HCT116 (cell line): ENCODE measurements around the gene KCTD1. TPM values are rescaled to one million over a fixed set of nuclear protein-coding genes. Genes with fewer than 3 reads are reported as not detected.

Experiments used
- ATAC-seq: fragments of 200-7000 bp; cut with Tn5 transposase; 2 replicates; pipeline ENCODE4 v1.9.1; 2020; ENCODE audit warnings: mild to moderate bottlenecking, moderate library complexity
- BruUV-seq: library from RNA; stranded (reverse); fragments of 400-500 nt; replicated peaks from 2 replicates; lab custom pipeline; 2021; lab: Mats Ljungman, UMichigan
- CTCF ChIA-PET: fragments of 300-600 bp; sonication (Branson Sonifier 250); formaldehyde crosslinking; loops from one replicate; lab custom pipeline; 2021; ENCODE audit warnings: antibody characterized with exemption; lab: Charles Lee
- POLR2A ChIA-PET: fragments of 300-600, 350-600 bp; sonication (Branson Sonifier 250); formaldehyde crosslinking; loops from one replicate; lab custom pipeline; 2021; ENCODE audit warnings: antibody characterized with exemption; lab: Charles Lee
- RAD21 ChIA-PET, 2 experiments: fragments of 300-600 bp; sonication (Branson Sonifier 250); formaldehyde crosslinking; loops; one replicate each; lab custom pipeline; 2023; ENCODE audit warnings: low total read pairs in 2 of 2; ENCODE audit not compliant: uncharacterized antibody in 2 of 2, unreplicated experiment in 2 of 2, low non-redundant PET in 1 of 2; lab: Charles Lee
- DNase-seq: peaks from one replicate; pipeline ENCODE4 v3.0.0-alpha.2; 2010; ENCODE audit warnings: low read depth, low spot score
- H2AFZ ChIP-seq: fragments of 200-600 bp; shearing (Covaris generic), sonication (generic); 2 replicates; pipeline ENCODE4 v1.6.1; 2017; ENCODE audit warnings: low read depth, mixed run types, mixed read lengths, antibody characterized with exemption, low read length; ENCODE audit not compliant: poor library complexity, severe bottlenecking
- H3K27ac ChIP-seq: 2 replicates; pipeline ENCODE4 v1.5.1; 2012; ENCODE audit warnings: low read depth, low read length
- H3K27me3 ChIP-seq: fragments of 200-600 bp; sonication (generic); 2 replicates; pipeline ENCODE4 v1.6.1; 2016; ENCODE audit warnings: mixed run types, low read length, mixed read lengths; ENCODE audit not compliant: insufficient read depth
- H3K36me3 ChIP-seq, 2 experiments: fragments of 200-500 bp in 1 of 2; fragments of 200-600 bp in 1 of 2; sonication (Bioruptor generic) in 1 of 2; sonication (generic) in 1 of 2; 2 replicates each; pipeline versions ENCODE4 v1.5.1 to v1.6.1; 2014 to 2016; ENCODE audit warnings: low read length in 2 of 2, inconsistent platforms in 1 of 2, mixed read lengths in 1 of 2, mixed run types in 1 of 2; ENCODE audit not compliant: insufficient read depth in 2 of 2, control insufficient read depth in 1 of 2
- H3K4me1 ChIP-seq, 2 experiments: fragments of 200-600 bp in 1 of 2; sonication (generic) in 1 of 2; 2 replicates each; pipeline versions ENCODE4 v1.5.1 to v1.6.1; 2012 to 2017; ENCODE audit warnings: low read length in 2 of 2, inconsistent platforms in 1 of 2, mild to moderate bottlenecking in 1 of 2, mixed read lengths in 1 of 2, mixed run types in 1 of 2, moderate library complexity in 1 of 2; ENCODE audit not compliant: insufficient read depth in 2 of 2, control insufficient read depth in 1 of 2
- H3K4me2 ChIP-seq: fragments of 200-600 bp; sonication (generic); 2 replicates; pipeline ENCODE4 v1.6.1; 2017; ENCODE audit warnings: mixed run types, low read length, mixed read lengths
- H3K4me3 ChIP-seq, 2 experiments: fragments of 200-600 bp in 1 of 2; sonication (generic) in 1 of 2; replicated peaks in 1 of 2; 2 replicates each; pipeline ENCODE4 v1.5.1; 2011 to 2016; ENCODE audit warnings: low read length in 2 of 2, control low read depth in 1 of 2, low read depth in 1 of 2, mild to moderate bottlenecking in 1 of 2, mixed read lengths in 1 of 2, mixed run types in 1 of 2
- H3K79me2 ChIP-seq: fragments of 200-600 bp; sonication (generic); 2 replicates; pipeline ENCODE4 v1.6.1; 2017; ENCODE audit warnings: mild to moderate bottlenecking, mixed run types, low read length, moderate library complexity, mixed read lengths; ENCODE audit not compliant: insufficient read depth
- H3K9ac ChIP-seq: fragments of 200-600 bp; sonication (generic); 2 replicates; pipeline ENCODE4 v1.6.1; 2016; ENCODE audit warnings: low read length, mixed read lengths
- H3K9me2 ChIP-seq: fragments of 200-600 bp; sonication (generic), shearing (Covaris generic); 2 replicates; pipeline ENCODE4 v1.6.1; 2017; ENCODE audit warnings: mixed run types, mild to moderate bottlenecking, moderate library complexity; ENCODE audit not compliant: insufficient read depth
- H3K9me3 ChIP-seq, 2 experiments: fragments of 200-500 bp in 1 of 2; fragments of 200-600 bp in 1 of 2; sonication (Bioruptor generic) in 1 of 2; sonication (generic) in 1 of 2; 2 replicates each; pipeline ENCODE4 v1.6.1; 2014 to 2017; ENCODE audit warnings: low read length in 2 of 2, mixed read lengths in 2 of 2, inconsistent platforms in 1 of 2, low read depth in 1 of 2, mild to moderate bottlenecking in 1 of 2, mixed run types in 1 of 2, moderate library complexity in 1 of 2; ENCODE audit not compliant: control insufficient read depth in 1 of 2, insufficient read depth in 1 of 2
- H4K20me1 ChIP-seq: fragments of 200-600 bp; sonication (generic), shearing (Covaris generic); 2 replicates; pipeline ENCODE4 v1.6.1; 2017; ENCODE audit warnings: mixed run types, mild to moderate bottlenecking, moderate library complexity; ENCODE audit not compliant: insufficient read depth
- EGR1 ChIP-seq: IDR thresholded peaks from 2 replicates; pipeline ENCODE4 v1.6.1; 2012; ENCODE audit warnings: low read depth
- ELF1 ChIP-seq: IDR thresholded peaks from 2 replicates; pipeline ENCODE4 v1.6.1; 2012; ENCODE audit warnings: low read depth, borderline replicate concordance
- EZH2phosphoT487 ChIP-seq: fragments of 200-600 bp; IDR thresholded peaks from 2 replicates; pipeline ENCODE4 v1.6.1; 2018; ENCODE audit warnings: antibody characterized with exemption, borderline replicate concordance
- FOSL1 ChIP-seq: IDR thresholded peaks from 2 replicates; pipeline ENCODE4 v1.6.1; 2012; ENCODE audit warnings: low read depth
- SIN3A ChIP-seq: IDR thresholded peaks from 2 replicates; pipeline ENCODE4 v1.6.1; 2012; ENCODE audit warnings: low read depth
- SRF ChIP-seq: IDR thresholded peaks from 2 replicates; pipeline ENCODE4 v1.6.1; 2012; ENCODE audit warnings: low read depth
- intact Hi-C: fragments of 100-400 bp; cut with micrococcal nuclease; formaldehyde crosslinking; loops from 2 replicates; pipeline ENCODE4 v1.10.0; 2022
- total RNA-seq: library from RNA; stranded (reverse); gene quantifications from one replicate; pipeline ENCODE4 v1.2.1, GENCODE V29; 2021; ENCODE audit not compliant: unreplicated experiment
- TF ChIP-seq, protein P1 (sequence below): IDR thresholded peaks from 2 replicates; pipeline ENCODE4 v1.6.1; 2011; ENCODE audit warnings: mild to moderate bottlenecking, low read length, moderate library complexity; ENCODE audit not compliant: insufficient replicate concordance; ENCODE audit errors: extremely low read depth
- TF ChIP-seq, protein P2 (sequence below): IDR thresholded peaks from 2 replicates; pipeline ENCODE4 v1.6.1; 2012

KCTD1 gene
- total RNA-seq, 1 experiment from 2014 or later: 16.8 TPM

DNA sequence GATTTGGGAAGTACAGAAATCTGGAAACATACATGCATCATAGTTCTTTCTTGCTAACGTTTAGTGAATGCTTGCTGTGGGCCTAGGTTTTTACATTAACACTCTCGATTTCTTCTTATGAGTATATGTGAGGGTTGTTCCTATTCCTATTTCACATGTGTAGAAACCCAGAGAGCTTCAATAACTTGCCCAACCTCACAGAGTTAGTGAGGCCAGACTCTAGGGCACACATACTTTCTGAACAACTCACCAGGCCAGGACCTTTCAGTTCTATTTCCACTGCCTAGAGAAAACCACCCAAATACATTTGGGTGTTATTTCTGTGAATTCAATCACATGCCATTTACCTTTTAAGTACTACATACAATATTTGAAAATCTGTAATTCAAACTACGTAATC is 8.2 kb upstream of the KCTD1 start:
- Histone ChIP-seq H3K4me2 (peak overlapping the region; percentile 2; the same call in 1 of the 2 replicates), H3K79me2 (no peaks in the 10 kb centered on the region), H2AFZ (peak overlapping the region; percentile 17), H3K27me3 (no peaks in the 10 kb centered on the region), H3K9me3 (no peaks in the 10 kb centered on the region), H3K4me3 (no peak overlapping the region), H3K9me2 (no peaks in the 10 kb centered on the region), H3K27ac (no peak overlapping the region), H3K9ac (no peak overlapping the region), H3K36me3 (no peaks in the 10 kb centered on the region), H3K4me1 (peaks cover 3 to 10% of the 10 kb centered on the region in 2 experiments; a peak in 1 of 4 replicates), H4K20me1 (no peaks in the 10 kb centered on the region)
- ChIA-PET RAD21 (no interaction called here), POLR2A (no interaction called here), CTCF (interaction anchor here (1.2 kb wide), 1 partner anchor 12 kb away, joined by 3 read pairs; no protein-coding TSS in a partner anchor)
- TF ChIP-seq FOSL1 (no peak), EZH2phosphoT487 (no peak), EGR1 (no peak), SRF (no peak), SIN3A (no peak), ELF1 (no peak)
- TF ChIP-seq, protein P1, sequence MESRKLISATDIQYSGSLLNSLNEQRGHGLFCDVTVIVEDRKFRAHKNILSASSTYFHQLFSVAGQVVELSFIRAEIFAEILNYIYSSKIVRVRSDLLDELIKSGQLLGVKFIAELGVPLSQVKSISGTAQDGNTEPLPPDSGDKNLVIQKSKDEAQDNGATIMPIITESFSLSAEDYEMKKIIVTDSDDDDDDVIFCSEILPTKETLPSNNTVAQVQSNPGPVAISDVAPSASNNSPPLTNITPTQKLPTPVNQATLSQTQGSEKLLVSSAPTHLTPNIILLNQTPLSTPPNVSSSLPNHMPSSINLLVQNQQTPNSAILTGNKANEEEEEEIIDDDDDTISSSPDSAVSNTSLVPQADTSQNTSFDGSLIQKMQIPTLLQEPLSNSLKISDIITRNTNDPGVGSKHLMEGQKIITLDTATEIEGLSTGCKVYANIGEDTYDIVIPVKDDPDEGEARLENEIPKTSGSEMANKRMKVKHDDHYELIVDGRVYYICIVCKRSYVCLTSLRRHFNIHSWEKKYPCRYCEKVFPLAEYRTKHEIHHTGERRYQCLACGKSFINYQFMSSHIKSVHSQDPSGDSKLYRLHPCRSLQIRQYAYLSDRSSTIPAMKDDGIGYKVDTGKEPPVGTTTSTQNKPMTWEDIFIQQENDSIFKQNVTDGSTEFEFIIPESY: no peak
- TF ChIP-seq, protein P2, sequence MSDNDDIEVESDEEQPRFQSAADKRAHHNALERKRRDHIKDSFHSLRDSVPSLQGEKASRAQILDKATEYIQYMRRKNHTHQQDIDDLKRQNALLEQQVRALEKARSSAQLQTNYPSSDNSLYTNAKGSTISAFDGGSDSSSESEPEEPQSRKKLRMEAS: no peak
- BruUV-seq: no TSS peak
- DNase-seq (no peak), ATAC-seq (peak; percentile 42; the same call in 1 of the 2 replicates)
- intact Hi-C loops: no loop called here
